Fibroblast of lung (primary cell): ENCODE data around the gene ARHGAP28. TPM values are rescaled to one million over a fixed set of nuclear protein-coding genes. Genes with fewer than 3 reads are reported as not detected.

Experiments
- DNase-seq, 2 donors: peaks; one replicate each; pipeline versions ENCODE4 v3.0.0 to v3.0.0-alpha.2; 2010; ENCODE audit warnings: low read depth in 2 of 2
- H2AFZ ChIP-seq: 2 replicates; pipeline ENCODE4 v1.5.1; 2012; ENCODE audit warnings: low read length, control low read depth, inconsistent platforms
- H3K27ac ChIP-seq: 2 replicates; pipeline ENCODE4 v1.5.1; 2011; ENCODE audit warnings: low read length, control low read depth; ENCODE audit not compliant: insufficient read depth
- H3K27me3 ChIP-seq: 2 replicates; pipeline ENCODE4 v1.5.1; 2011; ENCODE audit warnings: mild to moderate bottlenecking, low read length; ENCODE audit not compliant: control insufficient read depth, insufficient read depth
- H3K36me3 ChIP-seq: 2 replicates; pipeline ENCODE4 v1.5.1; 2011; ENCODE audit warnings: low read length; ENCODE audit not compliant: control insufficient read depth, insufficient read depth
- H3K4me1 ChIP-seq: 2 replicates; pipeline ENCODE4 v1.5.1; 2011; ENCODE audit warnings: low read length; ENCODE audit not compliant: control insufficient read depth, insufficient read depth; ENCODE audit errors: extremely low read depth
- H3K4me2 ChIP-seq: 2 replicates; pipeline ENCODE4 v1.5.1; 2011; ENCODE audit warnings: low read length, control low read depth; ENCODE audit not compliant: insufficient read depth; ENCODE audit errors: extremely low read depth
- H3K4me3 ChIP-seq, 4 experiments: fragments of 200-600 bp in 1 of 4; sonication (generic) in 1 of 4; replicated peaks in 1 of 4; 2 replicates each; pipeline ENCODE4 v1.5.1; 2011 to 2016; ENCODE audit warnings: low read length in 4 of 4, low read depth in 3 of 4, mild to moderate bottlenecking in 3 of 4, control low read depth in 2 of 4, inconsistent platforms in 1 of 4, mixed read lengths in 1 of 4; ENCODE audit not compliant: insufficient read depth in 1 of 4; ENCODE audit errors: control extremely low read depth in 1 of 4
- H3K79me2 ChIP-seq: 2 replicates; pipeline ENCODE4 v1.5.1; 2012; ENCODE audit warnings: mild to moderate bottlenecking, low read length, inconsistent platforms; ENCODE audit not compliant: control insufficient read depth, insufficient read depth
- H3K9ac ChIP-seq: 2 replicates; pipeline ENCODE4 v1.5.1; 2011; ENCODE audit warnings: mild to moderate bottlenecking, low read length, control low read depth; ENCODE audit not compliant: insufficient read depth
- H3K9me3 ChIP-seq: 2 replicates; pipeline ENCODE4 v1.5.1; 2012; ENCODE audit warnings: low read depth, low read length; ENCODE audit not compliant: control insufficient read depth, insufficient read depth
- H4K20me1 ChIP-seq: 2 replicates; pipeline ENCODE4 v1.5.1; 2011; ENCODE audit warnings: low read length; ENCODE audit not compliant: control insufficient read depth, insufficient read depth; ENCODE audit errors: extremely low read depth
- CTCF ChIP-seq, 2 donors: IDR thresholded peaks in 1 of 2; conservative IDR thresholded peaks in 1 of 2; 1 replicate in 1 of 2; 2 replicates in 1 of 2; pipeline ENCODE4 v1.5.1; 2011 to 2012; ENCODE audit warnings: low read length in 2 of 2, control low read depth in 1 of 2, inconsistent platforms in 1 of 2, low read depth in 1 of 2, mild to moderate bottlenecking in 1 of 2
- EZH2 ChIP-seq: IDR thresholded peaks from 2 replicates; pipeline ENCODE4 v1.5.1; 2012; ENCODE audit warnings: low read length, control low read depth, mild to moderate bottlenecking; ENCODE audit errors: missing control alignments
- polyA plus RNA-seq, 2 donors: library from polyadenylated mRNA; depleted of rRNA in 1 of 2; stranded (reverse) in 1 of 2; unstranded in 1 of 2; fragments of >200 nt; gene quantifications; 2 replicates each; pipeline ENCODE4 v1.2.1, GENCODE V29; 2011 to 2012; ENCODE audit warnings: missing spikeins in 1 of 2
- total RNA-seq: library from RNA; depleted of rRNA; stranded (reverse); fragments of >200 nt; gene quantifications from 2 replicates; pipeline ENCODE4 v1.2.1, GENCODE V29; 2014

ARHGAP28 gene
- total and polyA plus RNA-seq, 2 donors (not counting 1 experiment from before 2014, with no cell fraction given) = 3.3 to 35.0 TPM

GRCh38 chr18:6960656-6961055, 231.1 kb downstream of the ARHGAP28 start:
- H3K4me2 ChIP-seq = no peak overlapping the region
- H2AFZ ChIP-seq = no peak overlapping the region
- DNase-seq = peak; percentile 17 to 58
- no peaks in the 10 kb centered on the region for H3K36me3 ChIP-seq
- TF ChIP-seq EZH2 (no peak), CTCF (conservative IDR thresholded peaks at IDR 0.05 in 1 of 2, IDR thresholded peaks at IDR 0.05 in 1 of 2; ENCODE audit: low read depth in 1 of 2, low read length in 2 of 2) (no peak)
- H3K9ac ChIP-seq = no peak overlapping the region
- no peak overlapping the region for H3K27ac ChIP-seq
- no peaks in the 10 kb centered on the region for H3K79me2 ChIP-seq
- no peaks in the 10 kb centered on the region for H3K9me3 ChIP-seq
- H3K4me3 ChIP-seq = no peak overlapping the region
- no peaks in the 10 kb centered on the region for H4K20me1 ChIP-seq
- H3K27me3 ChIP-seq = no peaks in the 10 kb centered on the region
- no peaks in the 10 kb centered on the region for H3K4me1 ChIP-seq

- no peaks in the 10 kb centered on the region for H3K27me3 ChIP-seq
- TF ChIP-seq EZH2 (no peak), CTCF (conservative IDR thresholded peaks at IDR 0.05 in 1 of 2, IDR thresholded peaks at IDR 0.05 in 1 of 2; ENCODE audit: low read depth in 1 of 2, low read length in 2 of 2) (no peak)
- no peak overlapping the region for H3K9ac ChIP-seq
- H2AFZ ChIP-seq = no peak overlapping the region
- no peak overlapping the region for H3K27ac ChIP-seq
- H3K79me2 ChIP-seq = no peaks in the 10 kb centered on the region
- no peaks in the 10 kb centered on the region for H3K9me3 ChIP-seq
- no peaks in the 10 kb centered on the region for H3K4me1 ChIP-seq
- H3K36me3 ChIP-seq = no peaks in the 10 kb centered on the region
- no peak overlapping the region for H3K4me2 ChIP-seq
- no peaks in the 10 kb centered on the region for H4K20me1 ChIP-seq
- no peak overlapping the region for H3K4me3 ChIP-seq
- no peak for DNase-seq
Observed at GRCh38 chr18:6961331-6961730, 231.8 kb downstream of the ARHGAP28 start.

- H3K4me1 ChIP-seq = no peaks in the 10 kb centered on the region
- H3K9me3 ChIP-seq = no peaks in the 10 kb centered on the region
- H3K9ac ChIP-seq = no peak overlapping the region
- no peak for TF ChIP-seq EZH2
- TF ChIP-seq CTCF (conservative IDR thresholded peaks at IDR 0.05 in 1 of 2, IDR thresholded peaks at IDR 0.05 in 1 of 2; ENCODE audit: low read depth in 1 of 2, low read length in 2 of 2) = no peak
- no peaks in the 10 kb centered on the region for H3K79me2 ChIP-seq
- H3K4me2 ChIP-seq = no peak overlapping the region
- no peaks in the 10 kb centered on the region for H3K27me3 ChIP-seq
- H3K4me3 ChIP-seq = no peak overlapping the region
- H4K20me1 ChIP-seq = no peaks in the 10 kb centered on the region
- H2AFZ ChIP-seq = no peak overlapping the region
- H3K27ac ChIP-seq = no peak overlapping the region
- DNase-seq = no peak
- H3K36me3 ChIP-seq = no peaks in the 10 kb centered on the region
Observed at GRCh38 chr18:6962571-6963451, 233.3 kb downstream of the ARHGAP28 start.
